ENCODE results near the gene SNPH. TPM values are rescaled to one million over a fixed set of nuclear protein-coding genes. Genes with fewer than 3 reads are reported as not detected.

SNPH gene
- polyA plus RNA-seq, 2 of the 4 experiments (the other 2 are of a cell fraction): 1.1 to 5.2 TPM

DNA sequence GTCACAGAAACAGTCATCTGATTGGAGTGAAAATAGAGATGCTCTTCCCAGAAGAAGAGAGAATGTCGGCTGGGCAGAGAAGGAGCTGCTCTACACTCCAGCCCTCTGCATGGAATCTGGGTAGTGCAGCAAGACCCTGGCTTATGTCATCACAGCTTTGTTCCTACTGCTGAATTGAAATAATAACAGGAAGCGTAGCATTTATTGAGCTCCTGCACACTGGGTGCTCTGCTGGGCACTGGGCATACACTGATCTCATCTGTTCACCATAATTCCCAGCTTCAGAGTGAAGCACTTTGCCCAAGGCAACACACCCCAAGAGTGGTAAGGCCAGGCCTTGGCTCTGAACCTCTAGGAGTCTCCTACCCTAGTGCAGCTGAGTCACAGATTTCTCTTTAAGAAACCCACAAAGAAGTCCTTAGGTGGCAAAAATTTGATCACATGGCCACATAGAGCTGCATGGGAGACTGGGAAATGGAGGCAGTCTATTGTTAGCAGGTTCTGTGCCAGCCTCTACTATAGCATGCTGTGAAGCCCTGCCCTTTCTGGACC, 66.7 kb downstream of the SNPH start:
- CTCF ChIA-PET: interaction anchor here (0.7 to 1.4 kb wide), 5 partner anchors 17 to 171 kb away, joined by 3 to 4 read pairs (median 3); no protein-coding TSS in a partner anchor

DNA sequence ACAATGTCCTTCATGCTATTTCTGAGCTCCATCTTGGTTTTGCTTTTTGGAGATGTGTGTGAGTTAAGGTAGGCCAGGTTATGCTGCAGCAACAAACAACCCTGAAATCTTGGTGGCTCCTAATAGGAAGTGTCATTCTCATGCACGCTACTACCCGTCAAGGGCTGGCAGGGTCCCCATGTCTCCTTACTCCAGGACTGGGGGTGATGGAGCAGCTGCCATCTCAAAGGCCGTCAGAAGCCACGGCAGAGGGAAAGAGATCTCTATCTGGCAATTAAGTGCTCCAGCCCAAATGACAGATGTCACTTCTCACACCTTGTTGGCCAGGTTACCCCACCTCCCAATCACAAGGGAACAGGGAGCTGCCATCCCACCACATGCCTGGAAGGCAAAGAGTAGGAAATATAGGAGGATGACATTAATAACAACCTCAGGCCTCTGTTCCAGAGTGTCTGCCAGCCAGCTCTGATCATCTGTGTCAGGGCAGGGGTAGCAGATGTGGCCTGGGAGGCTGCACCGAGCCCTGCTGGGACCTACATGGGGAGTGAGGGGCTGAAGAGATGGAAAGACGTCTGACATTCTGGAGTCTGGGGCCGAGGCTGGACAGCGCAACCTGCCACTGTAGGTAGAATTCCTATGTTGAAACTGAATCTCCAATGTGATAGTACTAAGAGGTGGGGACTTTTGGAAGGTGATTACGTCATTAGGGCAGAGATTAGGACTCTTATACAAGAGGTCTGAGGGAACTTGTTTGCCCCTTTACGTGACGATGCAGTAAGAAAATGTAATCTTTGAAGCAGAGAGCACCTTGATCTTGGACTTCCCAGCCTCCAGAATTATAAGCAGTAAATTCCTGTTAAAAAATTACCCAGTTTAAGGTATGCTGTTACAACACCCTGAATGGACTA, 67.6 kb downstream of the SNPH start:
- ChIA-PET CTCF (interaction anchor here (1.7 to 1.8 kb wide), 2 partner anchors 8 to 170 kb away, joined by 6 to 7 read pairs; no protein-coding TSS in a partner anchor), POLR2A (no interaction called here)
- ATAC-seq: no peak
- TF ChIP-seq ZNF302 (CRISPR knock-in tag; IDR thresholded peaks at IDR 0.05): no peak
- no peak for TF ChIP-seq HDAC2 (IDR thresholded peaks at IDR 0.05)
- no peak for TF ChIP-seq RNF2 (IDR thresholded peaks at IDR 0.05; ENCODE audit: borderline replicate concordance, low read depth)
- TF ChIP-seq, protein P1, sequence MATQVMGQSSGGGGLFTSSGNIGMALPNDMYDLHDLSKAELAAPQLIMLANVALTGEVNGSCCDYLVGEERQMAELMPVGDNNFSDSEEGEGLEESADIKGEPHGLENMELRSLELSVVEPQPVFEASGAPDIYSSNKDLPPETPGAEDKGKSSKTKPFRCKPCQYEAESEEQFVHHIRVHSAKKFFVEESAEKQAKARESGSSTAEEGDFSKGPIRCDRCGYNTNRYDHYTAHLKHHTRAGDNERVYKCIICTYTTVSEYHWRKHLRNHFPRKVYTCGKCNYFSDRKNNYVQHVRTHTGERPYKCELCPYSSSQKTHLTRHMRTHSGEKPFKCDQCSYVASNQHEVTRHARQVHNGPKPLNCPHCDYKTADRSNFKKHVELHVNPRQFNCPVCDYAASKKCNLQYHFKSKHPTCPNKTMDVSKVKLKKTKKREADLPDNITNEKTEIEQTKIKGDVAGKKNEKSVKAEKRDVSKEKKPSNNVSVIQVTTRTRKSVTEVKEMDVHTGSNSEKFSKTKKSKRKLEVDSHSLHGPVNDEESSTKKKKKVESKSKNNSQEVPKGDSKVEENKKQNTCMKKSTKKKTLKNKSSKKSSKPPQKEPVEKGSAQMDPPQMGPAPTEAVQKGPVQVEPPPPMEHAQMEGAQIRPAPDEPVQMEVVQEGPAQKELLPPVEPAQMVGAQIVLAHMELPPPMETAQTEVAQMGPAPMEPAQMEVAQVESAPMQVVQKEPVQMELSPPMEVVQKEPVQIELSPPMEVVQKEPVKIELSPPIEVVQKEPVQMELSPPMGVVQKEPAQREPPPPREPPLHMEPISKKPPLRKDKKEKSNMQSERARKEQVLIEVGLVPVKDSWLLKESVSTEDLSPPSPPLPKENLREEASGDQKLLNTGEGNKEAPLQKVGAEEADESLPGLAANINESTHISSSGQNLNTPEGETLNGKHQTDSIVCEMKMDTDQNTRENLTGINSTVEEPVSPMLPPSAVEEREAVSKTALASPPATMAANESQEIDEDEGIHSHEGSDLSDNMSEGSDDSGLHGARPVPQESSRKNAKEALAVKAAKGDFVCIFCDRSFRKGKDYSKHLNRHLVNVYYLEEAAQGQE (IDR thresholded peaks at IDR 0.05): no peak
- TF ChIP-seq MYC (IDR thresholded peaks at IDR 0.05; ENCODE audit: borderline replicate concordance, low read length): no peak
- no peak for TF ChIP-seq NR3C1 (IDR thresholded peaks at IDR 0.05)
- TF ChIP-seq HOXA7 (CRISPR knock-in tag; IDR thresholded peaks at IDR 0.05): no peak
- Histone ChIP-seq H3K4me3 (no peak overlapping the region), H3K4me1 (peaks cover 11% of the 10 kb centered on the region; the same call in 2 of the 3 replicates), H3K27ac (no peak overlapping the region), H3K4me2 (no peak overlapping the region), H3K9me3 (no peaks in the 10 kb centered on the region)
- FAIRE-seq: no peak
- DNase-seq (ENCODE audit: low read depth in 1 of 2, low spot score in 1 of 2): no peak
- 97% methylated on average over 11 of the region's 11 CpGs for WGBS (ENCODE audit: missing lambda C conversion rate)

More for the DNA sequence above, 66.7 kb downstream of the SNPH start:
- Histone ChIP-seq H3K9me3 (no peaks in the 10 kb centered on the region), H3K4me3 (no peak overlapping the region), H3K27ac (no peak overlapping the region), H3K4me1 (peaks cover 20% of the 10 kb centered on the region), H3K4me2 (no peak overlapping the region)
- TF ChIP-seq NFE2L2 (conservative IDR thresholded peaks at IDR 0.05; ENCODE audit: low read length) (no peak), POLR2AphosphoS2 (conservative IDR thresholded peaks at IDR 0.05; ENCODE audit: low read length) (no peak), CHD4 (IDR thresholded peaks at IDR 0.05; ENCODE audit: borderline replicate concordance) (no peak), HOXB13 (CRISPR knock-in tag; IDR thresholded peaks at IDR 0.05; ENCODE audit: low read depth) (no peak), RCOR1 (IDR thresholded peaks at IDR 0.05; ENCODE audit: low read depth, low read length) (no peak), HDAC2 (IDR thresholded peaks at IDR 0.05) (no peak), JUNB (IDR thresholded peaks at IDR 0.05) (no peak), GATA3 (IDR thresholded peaks at IDR 0.05; ENCODE audit: borderline replicate concordance) (no peak), NPAS2 (CRISPR knock-in tag; IDR thresholded peaks at IDR 0.05; ENCODE audit: borderline replicate concordance) (no peak), HOXB5 (CRISPR knock-in tag; IDR thresholded peaks at IDR 0.05) (no peak), PHF8 (IDR thresholded peaks at IDR 0.05; ENCODE audit: borderline replicate concordance, low read depth) (no peak), ZNF302 (CRISPR knock-in tag; IDR thresholded peaks at IDR 0.05) (no peak)
- TF ChIP-seq, protein P2, sequence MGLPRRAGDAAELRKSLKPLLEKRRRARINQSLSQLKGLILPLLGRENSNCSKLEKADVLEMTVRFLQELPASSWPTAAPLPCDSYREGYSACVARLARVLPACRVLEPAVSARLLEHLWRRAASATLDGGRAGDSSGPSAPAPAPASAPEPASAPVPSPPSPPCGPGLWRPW (IDR thresholded peaks at IDR 0.05): no peak
- TF ChIP-seq, protein P3, sequence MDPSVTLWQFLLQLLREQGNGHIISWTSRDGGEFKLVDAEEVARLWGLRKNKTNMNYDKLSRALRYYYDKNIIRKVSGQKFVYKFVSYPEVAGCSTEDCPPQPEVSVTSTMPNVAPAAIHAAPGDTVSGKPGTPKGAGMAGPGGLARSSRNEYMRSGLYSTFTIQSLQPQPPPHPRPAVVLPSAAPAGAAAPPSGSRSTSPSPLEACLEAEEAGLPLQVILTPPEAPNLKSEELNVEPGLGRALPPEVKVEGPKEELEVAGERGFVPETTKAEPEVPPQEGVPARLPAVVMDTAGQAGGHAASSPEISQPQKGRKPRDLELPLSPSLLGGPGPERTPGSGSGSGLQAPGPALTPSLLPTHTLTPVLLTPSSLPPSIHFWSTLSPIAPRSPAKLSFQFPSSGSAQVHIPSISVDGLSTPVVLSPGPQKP (IDR thresholded peaks at IDR 0.05; ENCODE audit: low read depth, low read length): no peak
- POLR2A ChIA-PET: no interaction called here
- DNase-seq (ENCODE audit: low read depth in 1 of 2, low spot score in 1 of 2) (no peak), ATAC-seq (no peak), FAIRE-seq (no peak)
- WGBS (ENCODE audit: missing lambda C conversion rate): 88% methylated on average over 2 of the region's 2 CpGs
